HG03139 (cell line): ENCODE results near the gene KRT86.

Source experiments
- ATAC-seq: cut with Tn5 transposase; IDR thresholded peaks from one replicate; pipeline ENCODE4 v1.9.1; 2021; ENCODE audit not compliant: unreplicated experiment

Gene KRT86

DNA sequence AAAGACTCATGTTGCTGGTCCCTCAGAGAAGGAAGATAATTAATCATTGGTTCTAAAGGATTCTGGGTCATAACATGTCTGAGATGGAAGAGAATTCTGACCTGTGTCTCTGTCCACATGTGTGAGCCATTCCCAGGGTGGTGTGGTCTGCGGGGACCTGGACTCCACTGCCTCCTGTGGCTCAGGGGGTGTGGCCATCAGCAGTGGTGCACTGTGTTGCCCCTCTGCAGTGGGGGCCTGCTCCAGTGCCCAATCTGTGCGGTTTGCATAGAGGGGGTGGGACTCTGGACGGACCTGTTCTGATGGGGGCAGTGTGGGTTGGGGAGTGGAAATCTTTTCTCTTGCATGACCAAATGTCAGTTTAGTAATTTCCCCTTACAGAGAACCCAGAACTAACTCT is 79.3 kb downstream of the KRT86 start:
- no peak for ATAC-seq

DNA sequence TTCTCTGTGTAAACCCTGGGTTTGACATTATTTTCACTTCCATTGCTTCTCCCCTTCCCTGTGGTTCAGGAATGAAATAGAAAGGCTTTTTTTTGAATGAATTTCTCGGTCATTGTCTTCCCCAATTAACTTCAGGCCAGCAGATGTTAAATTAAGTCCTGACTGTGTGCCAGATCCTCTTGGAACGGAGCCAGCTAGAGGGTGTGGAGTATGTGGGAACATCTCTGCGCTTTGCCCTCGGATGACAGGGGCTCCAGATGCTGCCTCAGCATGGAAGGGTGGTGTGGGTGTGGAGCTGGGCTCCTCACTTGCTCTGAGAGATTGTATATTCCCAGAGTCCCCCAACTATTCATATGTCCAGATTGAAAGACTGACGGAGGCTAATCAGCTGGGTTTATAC is 79.8 kb downstream of the KRT86 start:
- ATAC-seq = no peak

DNA sequence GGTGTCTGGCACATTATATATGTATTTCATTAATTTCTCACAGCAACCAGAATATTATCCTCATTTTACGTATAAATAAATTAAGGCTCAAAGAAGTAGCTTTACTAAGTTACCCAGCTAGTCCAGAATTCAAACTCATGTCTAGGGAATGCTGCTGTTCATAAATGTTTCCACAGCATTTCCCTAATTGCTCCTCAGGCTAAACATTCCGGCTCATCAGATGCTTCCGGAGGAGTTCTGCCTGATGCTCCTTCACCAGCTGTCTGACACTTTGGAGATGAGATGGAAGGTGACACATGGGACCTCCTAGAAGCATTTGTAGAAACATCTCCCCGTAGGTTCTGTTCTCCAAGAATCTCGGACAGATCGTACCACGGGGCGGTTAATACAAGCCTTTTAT is 80.7 kb downstream of the KRT86 start:
- ATAC-seq = no peak

DNA sequence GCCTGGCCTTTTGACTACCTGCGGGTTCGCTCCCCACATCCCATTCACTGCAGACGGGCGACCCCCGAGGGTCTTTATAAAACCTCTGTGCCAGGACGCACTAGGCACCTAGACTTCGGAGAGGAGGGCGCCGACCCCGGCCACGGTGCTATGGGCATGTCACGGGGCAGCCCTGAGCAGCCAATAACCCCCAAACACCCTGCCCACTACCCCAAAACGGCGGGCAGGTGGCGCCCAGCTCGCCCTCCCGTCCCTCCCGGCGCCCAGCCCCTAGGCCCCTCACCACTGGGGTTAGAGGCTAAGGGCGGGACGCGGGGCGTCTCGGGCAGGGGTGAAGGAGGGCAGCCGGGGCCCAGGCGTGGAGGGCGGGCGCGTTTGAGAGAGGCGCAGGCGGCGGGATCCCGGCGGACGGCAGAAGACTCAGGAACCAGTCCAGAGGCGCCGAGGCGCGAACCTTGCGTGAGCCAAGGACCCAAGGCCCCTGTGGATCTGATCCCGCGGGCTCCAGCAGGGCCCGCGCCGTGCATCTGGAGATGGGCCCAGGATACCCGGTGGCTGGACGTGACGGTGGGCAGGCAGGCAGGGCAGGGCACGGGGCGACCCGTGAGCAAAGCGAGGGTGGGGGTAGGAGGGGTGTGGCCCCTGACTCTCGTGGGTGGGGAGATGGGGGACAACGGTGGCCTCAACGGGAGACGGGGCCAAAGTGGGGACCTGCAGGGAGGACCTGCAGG is 81.8 kb downstream of the KRT86 start:
- ATAC-seq = no peak

DNA sequence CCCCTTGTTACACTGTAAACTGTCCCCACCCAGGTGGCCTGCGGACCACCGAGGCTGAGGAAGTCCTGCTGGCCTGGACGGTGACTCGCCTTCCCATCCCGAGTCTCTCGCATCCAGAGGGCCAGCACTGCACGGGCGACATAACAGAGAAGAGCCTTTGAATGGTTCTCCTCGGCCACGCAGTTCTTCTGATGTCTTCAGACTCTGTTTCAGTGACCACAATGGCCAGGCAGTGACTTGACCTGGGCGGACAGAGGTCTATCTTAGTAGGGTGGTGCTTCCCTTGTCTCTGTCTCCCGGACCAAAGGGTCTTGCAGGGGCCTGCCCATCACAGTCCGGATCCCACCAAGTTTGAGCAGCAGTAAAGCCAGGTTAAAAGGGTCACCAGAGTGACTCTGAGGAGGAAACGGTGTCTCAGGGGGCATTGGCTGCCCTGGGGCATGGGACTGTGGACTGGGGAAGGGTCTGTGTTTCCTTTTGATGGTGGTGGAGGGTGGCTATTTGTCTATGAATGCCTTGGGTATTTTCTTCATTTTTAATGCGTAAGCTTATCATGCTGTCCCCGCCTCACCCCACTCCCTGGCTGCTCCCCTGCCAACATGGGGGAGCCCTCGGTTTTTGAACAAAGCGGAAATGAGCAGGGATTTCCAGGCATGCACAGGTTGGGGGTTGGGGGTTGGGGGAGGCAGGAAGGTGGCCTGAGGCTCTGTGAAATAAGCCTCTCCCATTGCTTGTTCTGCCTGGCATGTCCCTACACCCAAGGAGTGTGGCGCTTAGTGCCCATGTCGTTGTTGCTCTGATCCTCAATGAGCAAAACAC is 82.5 kb downstream of the KRT86 start:
- ATAC-seq = no peak
